H1 (cell line): ENCODE results near the gene SKIDA1. TPM values are rescaled to one million over a fixed set of nuclear protein-coding genes. Genes with fewer than 3 reads are reported as not detected.

Source experiments
- CTCF ChIA-PET: fragments of 300-600 bp; sonication (Branson Sonifier 250); formaldehyde crosslinking; loops from one replicate; lab custom pipeline; 2021; ENCODE audit not compliant: partially characterized antibody; lab: Charles Lee
- POLR2A ChIA-PET: fragments of 300-600 bp; sonication (Branson Sonifier 250); formaldehyde crosslinking; loops from one replicate; lab custom pipeline; 2021; ENCODE audit warnings: inconsistent platforms; ENCODE audit not compliant: partially characterized antibody; lab: Charles Lee
- DNase-seq, 2 experiments: peaks; one replicate each; pipeline versions ENCODE4 v3.0.0 to v3.0.0-alpha.2; 2010 to 2022; ENCODE audit warnings: low spot score in 2 of 2, low read depth in 1 of 2, mixed read lengths in 1 of 2
- FAIRE-seq: peaks from 2 replicates; lab custom pipeline; 2011; peaks lifted over from hg19 to GRCh38; lab: Jason Lieb, UNC
- H2AFZ ChIP-seq: 2 replicates; pipeline ENCODE4 v1.8.1; 2012; ENCODE audit warnings: low read length, inconsistent platforms
- H2AK5ac ChIP-seq: 2 replicates; pipeline ENCODE4 v1.6.1; 2013; ENCODE audit warnings: low read depth, low read length
- H2BK120ac ChIP-seq: replicated peaks from 2 replicates; pipeline ENCODE3; 2013; ENCODE audit warnings: low read depth, low read length, inconsistent platforms
- H2BK12ac ChIP-seq: 2 replicates; pipeline ENCODE4 v1.6.1; 2013; ENCODE audit warnings: low read depth, low read length
- H2BK15ac ChIP-seq: 2 replicates; pipeline ENCODE4 v1.6.1; 2013; ENCODE audit warnings: low read length
- H2BK20ac ChIP-seq: 2 replicates; pipeline ENCODE4 v1.6.1; 2013; ENCODE audit warnings: low read length
- H2BK5ac ChIP-seq: 2 replicates; pipeline ENCODE4 v1.6.1; 2013; ENCODE audit warnings: low read depth, low read length
- H3K14ac ChIP-seq: 2 replicates; pipeline ENCODE4 v1.6.1; 2013; ENCODE audit warnings: inconsistent platforms; ENCODE audit not compliant: insufficient read length
- H3K18ac ChIP-seq: 2 replicates; pipeline ENCODE4 v1.6.1; 2013; ENCODE audit warnings: low read length; ENCODE audit errors: extremely low read depth
- H3K23ac ChIP-seq: 2 replicates; pipeline ENCODE4 v1.6.1; 2013; ENCODE audit warnings: inconsistent platforms; ENCODE audit not compliant: insufficient read length
- H3K23me2 ChIP-seq: 2 replicates; pipeline ENCODE4 v1.6.1; 2013; ENCODE audit warnings: low read depth, low read length
- H3K27ac ChIP-seq: 2 replicates; pipeline ENCODE4 v1.6.1; 2011; ENCODE audit warnings: low read depth, low read length, inconsistent platforms
- H3K27me3 ChIP-seq, 4 experiments: replicated peaks in 1 of 4; 1 replicate in 1 of 4; 2 replicates in 3 of 4; pipeline versions ENCODE4 v1.6.1 to v1.8.1; 2011 to 2013; ENCODE audit warnings: low read length in 3 of 4, mild to moderate bottlenecking in 3 of 4, inconsistent platforms in 2 of 4, mixed read lengths in 2 of 4, moderate library complexity in 1 of 4; ENCODE audit not compliant: control insufficient read depth in 3 of 4, insufficient read depth in 3 of 4; ENCODE audit errors: extremely low read depth in 1 of 4
- H3K36me3 ChIP-seq, 4 experiments: 2 replicates each; pipeline versions ENCODE4 v1.6.1 to v1.8.1; 2011 to 2013; ENCODE audit warnings: mild to moderate bottlenecking in 4 of 4, low read length in 3 of 4, moderate library complexity in 2 of 4, control low read depth in 1 of 4, inconsistent platforms in 1 of 4; ENCODE audit not compliant: insufficient read depth in 4 of 4, control insufficient read depth in 2 of 4
- H3K4ac ChIP-seq: replicated peaks from 2 replicates; pipeline ENCODE3; 2013; ENCODE audit warnings: low read length, low read depth, mixed read lengths, inconsistent platforms; ENCODE audit not compliant: insufficient read length
- H3K4me1 ChIP-seq, 4 experiments: replicated peaks in 1 of 4; 1 replicate in 1 of 4; 2 replicates in 3 of 4; pipeline versions ENCODE4 v1.6.1 to v1.8.1; 2011 to 2013; ENCODE audit warnings: low read length in 3 of 4, inconsistent platforms in 2 of 4, mixed read lengths in 1 of 4; ENCODE audit not compliant: insufficient read depth in 4 of 4, control insufficient read depth in 3 of 4
- H3K4me2 ChIP-seq, 2 experiments: 2 replicates each; pipeline versions ENCODE4 v1.6.1 to v1.8.1; 2011 to 2013; ENCODE audit warnings: low read depth in 2 of 2, low read length in 2 of 2, control low read depth in 1 of 2, inconsistent platforms in 1 of 2, mild to moderate bottlenecking in 1 of 2; ENCODE audit not compliant: insufficient read depth in 1 of 2
- H3K4me3 ChIP-seq, 4 experiments: fragments of 200-600, 300-600 bp in 1 of 4; sonication (generic), shearing (Covaris generic), sonication (Bioruptor Twin) in 1 of 4; 2 replicates each; pipeline versions ENCODE4 v1.5.1 to v1.8.1; 2011 to 2016; ENCODE audit warnings: low read length in 4 of 4, low read depth in 3 of 4, control low read depth in 2 of 4, inconsistent platforms in 2 of 4, mild to moderate bottlenecking in 2 of 4, mixed read lengths in 1 of 4, moderate library complexity in 1 of 4; ENCODE audit not compliant: insufficient read depth in 2 of 4; ENCODE audit errors: extremely low read depth in 1 of 4
- H3K56ac ChIP-seq: replicated peaks from 2 replicates; pipeline ENCODE3; 2013; ENCODE audit warnings: low read depth, mild to moderate bottlenecking, mixed read lengths, low read length, inconsistent platforms; ENCODE audit not compliant: insufficient read length
- H3K79me1 ChIP-seq: 2 replicates; pipeline ENCODE4 v1.6.1; 2013; ENCODE audit warnings: low read depth, low read length, control low read depth
- H3K79me2 ChIP-seq, 2 experiments: 2 replicates each; pipeline versions ENCODE4 v1.6.1 to v1.8.1; 2012 to 2013; ENCODE audit warnings: low read length in 2 of 2, mild to moderate bottlenecking in 2 of 2, inconsistent platforms in 1 of 2; ENCODE audit not compliant: insufficient read depth in 2 of 2, control insufficient read depth in 1 of 2
- H3K9ac ChIP-seq, 4 experiments: replicated peaks in 1 of 4; 1 replicate in 1 of 4; 2 replicates in 3 of 4; pipeline versions ENCODE4 v1.6.1 to v1.8.1; 2011 to 2013; ENCODE audit warnings: low read depth in 3 of 4, low read length in 3 of 4, control low read depth in 2 of 4, mild to moderate bottlenecking in 2 of 4, moderate library complexity in 2 of 4, inconsistent platforms in 1 of 4; ENCODE audit errors: extremely low read depth in 1 of 4
- H3K9me3 ChIP-seq, 2 experiments: 2 replicates each; pipeline versions ENCODE4 v1.6.1 to v1.8.1; 2012 to 2013; ENCODE audit warnings: mild to moderate bottlenecking in 2 of 2, moderate library complexity in 2 of 2, control low read depth in 1 of 2, inconsistent platforms in 1 of 2, low read depth in 1 of 2, low read length in 1 of 2, mixed read lengths in 1 of 2; ENCODE audit not compliant: insufficient read depth in 2 of 2
- H4K20me1 ChIP-seq, 2 experiments: replicated peaks in 1 of 2; 2 replicates each; pipeline versions ENCODE3 to v1.8.1; 2011 to 2013; ENCODE audit warnings: inconsistent platforms in 2 of 2, low read length in 2 of 2, mild to moderate bottlenecking in 1 of 2; ENCODE audit not compliant: insufficient read depth in 2 of 2, control insufficient read depth in 1 of 2
- H4K5ac ChIP-seq: 2 replicates; pipeline ENCODE4 v1.6.1; 2013; ENCODE audit warnings: low read length, low read depth, mixed read lengths, inconsistent platforms; ENCODE audit not compliant: insufficient read length
- H4K8ac ChIP-seq: 2 replicates; pipeline ENCODE4 v1.8.0; 2013; ENCODE audit warnings: mild to moderate bottlenecking, moderate library complexity, low read length, inconsistent platforms; ENCODE audit not compliant: insufficient read depth; ENCODE audit errors: extremely low read depth
- H4K91ac ChIP-seq: replicated peaks from 2 replicates; pipeline ENCODE3; 2013; ENCODE audit warnings: low read length, mixed read lengths, inconsistent platforms; ENCODE audit not compliant: insufficient read length
- ASH2L ChIP-seq: fragments of 200-600, 300-600 bp; sonication (generic); IDR thresholded peaks from one replicate; pipeline ENCODE4 v1.7.1; 2017; ENCODE audit warnings: low read length
- CBX5 ChIP-seq: fragments of 300-800, 300-1000 bp; sonication (generic); IDR thresholded peaks from 2 replicates; pipeline ENCODE4 v1.7.1; 2016; ENCODE audit warnings: antibody characterized with exemption, low read length, low read depth
- CHD1 ChIP-seq: IDR thresholded peaks from 2 replicates; pipeline ENCODE4 v1.6.1; 2012; ENCODE audit warnings: low read depth, low read length, improper control_type of control experiment
- JUND ChIP-seq: IDR thresholded peaks from 2 replicates; pipeline ENCODE4 v1.6.1; 2011; ENCODE audit warnings: mild to moderate bottlenecking, improper control_type of control experiment, low read length
- SUZ12 ChIP-seq: fragments of 200-600 bp; sonication (generic); IDR thresholded peaks from 2 replicates; pipeline ENCODE4 v1.6.1; 2012; ENCODE audit warnings: mild to moderate bottlenecking, inconsistent platforms, low read length, moderate library complexity, mixed read lengths
- whole genome bisulfite sequencing, 2 experiments: shearing (Covaris generic) in 1 of 2; methylation state at CpG; one replicate each; pipeline versions ENCODE4 v1.1.6 to v1.1.7; 2013 to 2015; ENCODE audit warnings: low lambda C conversion rate in 2 of 2, mixed read lengths in 2 of 2, inconsistent platforms in 1 of 2, low coverage in 1 of 2, missing lambda C conversion rate in 1 of 2; ENCODE audit not compliant: insufficient replicate concordance in 2 of 2, insufficient coverage in 1 of 2, insufficient read length in 1 of 2; ENCODE audit errors: extremely low coverage in 1 of 2, missing lambda C conversion rate in 1 of 2; 5-methylcytosine and 5-hydroxymethylcytosine counted together
- polyA plus RNA-seq, 7 experiments: library from polyadenylated mRNA; depleted of rRNA in 3 of 7; stranded (reverse) in 5 of 7; unstranded in 2 of 7; fragments of >200 nt in 5 of 7; fragments of 200-250 nt in 2 of 7; gene quantifications; 1 replicate in 5 of 7; 2 replicates in 1 of 7; 4 replicates in 1 of 7; pipeline versions ENCODE4 v1.2.1 to v1.2.3, GENCODE V29; 2011 to 2013; ENCODE audit warnings: missing spikeins in 2 of 7, mixed read lengths in 2 of 7
- total RNA-seq: library from RNA; stranded (reverse); fragmentation: NEBNext Ultra II Directional; extraction: Animal tissue kit (Norgen Biotek cat#: 25700); gene quantifications from 2 replicates; pipeline ENCODE4 v1.2.1, GENCODE V29; 2021

Gene SKIDA1
- total and polyA plus RNA-seq, 2 of the 8 experiments (the other 6 are each of a cell fraction or from before 2014, with no cell fraction given): 1.5 to 8.0 TPM

DNA sequence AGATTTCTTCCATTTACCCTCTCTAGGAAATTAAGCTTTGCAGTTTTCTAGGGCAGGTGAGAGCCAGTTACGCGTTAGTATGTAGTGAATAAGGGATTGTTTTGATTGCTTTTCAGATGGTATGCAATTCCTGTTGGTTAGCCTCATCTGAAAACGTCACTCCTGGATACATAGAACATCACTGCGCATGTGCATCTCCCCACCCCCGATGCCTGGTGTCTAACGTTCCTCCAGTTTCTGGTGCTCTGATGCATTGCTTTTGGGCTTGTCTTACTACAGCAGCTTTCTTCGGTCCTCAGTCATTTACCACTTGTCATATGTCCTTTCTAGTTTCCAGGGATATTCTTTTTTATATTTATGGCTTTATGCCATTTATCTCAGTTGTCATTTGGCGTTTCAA is 31.0 kb upstream of the SKIDA1 start:
- Histone ChIP-seq H3K23me2 (no peaks in the 10 kb centered on the region), H3K14ac (no peak overlapping the region), H2BK15ac (no peak overlapping the region), H3K79me1 (peaks cover 2% of the 10 kb centered on the region; the same call in 1 of the 2 replicates), H2BK20ac (no peak overlapping the region), H4K8ac (no peak overlapping the region), H4K5ac (no peak overlapping the region), H3K56ac (no peak overlapping the region), H2BK120ac (no peak overlapping the region), H3K27ac (no peak overlapping the region), H3K4ac (no peak overlapping the region), H3K36me3 (peaks cover 2 to 58% (median 21%) of the 10 kb centered on the region in 4 experiments; a peak in 7 of 8 replicates), H3K27me3 (no peaks in the 10 kb centered on the region), H3K4me1 (peaks cover 0 to 1% (median 0%) of the 10 kb centered on the region in 4 experiments; a peak in 1 of 7 replicates), H3K4me2 (no peak overlapping the region), H3K9ac (no peak overlapping the region), H2BK12ac (no peak overlapping the region), H3K18ac (no peak overlapping the region), H2AFZ (no peak overlapping the region), H2BK5ac (no peak overlapping the region), H3K79me2 (peaks cover 7 to 91% of the 10 kb centered on the region in 2 experiments), H3K4me3 (no peak overlapping the region), H3K23ac (no peak overlapping the region), H3K9me3 (no peaks in the 10 kb centered on the region), H2AK5ac (no peak overlapping the region), H4K20me1 (peaks cover 6% of the 10 kb centered on the region in 2 experiments), H4K91ac (no peak overlapping the region)
- FAIRE-seq: no peak
- 93% methylated on average over 8 of the region's 8 CpGs; no CpG with 5 or more reads in 1 of the 2 experiments for WGBS, 2 experiments
- POLR2A ChIA-PET: interaction anchor here (1.0 kb wide), 1 partner anchor 15 kb away, joined by 4 read pairs; no protein-coding TSS in a partner anchor
- peak in 1 of 2 experiments; percentile 29 for DNase-seq
- CTCF ChIA-PET: interaction anchor here (1.1 to 1.2 kb wide), 2 partner anchors 88 to 121 kb away, joined by 3 read pairs; no protein-coding TSS in a partner anchor
- TF ChIP-seq JUND (no peak), CBX5 (no peak), CHD1 (no peak), SUZ12 (no peak), ASH2L (no peak)
